GM23338 (cell line): ENCODE measurements around the gene LIG4. TPM values are rescaled to one million over a fixed set of nuclear protein-coding genes. Genes with fewer than 3 reads are reported as not detected.

Experiments used
- ATAC-seq: fragments of 200-7000 bp; cut with Tn5 transposase; 3 replicates; pipeline ENCODE4 v1.9.1; 2020
- DNase-seq: peaks from one replicate; pipeline ENCODE4 v3.0.0-alpha.2; 2015; ENCODE audit warnings: low spot score
- H2AFZ ChIP-seq: fragments of 200-600 bp; sonication (generic); 2 replicates; pipeline ENCODE4 v1.8.0; 2016; ENCODE audit warnings: antibody characterized with exemption, mild to moderate bottlenecking, moderate library complexity
- H3F3A ChIP-seq: fragments of 200-600 bp; sonication (generic); replicated peaks from 2 replicates; pipeline ENCODE4 v1.8.0; 2017; ENCODE audit warnings: antibody characterized with exemption, mixed run types, low read depth
- H3K27ac ChIP-seq: fragments of 200-600 bp; sonication (generic); 2 replicates; pipeline ENCODE4 v1.6.1; 2016; ENCODE audit warnings: low read depth
- H3K27me3 ChIP-seq: fragments of 200-600 bp; sonication (generic); 2 replicates; pipeline ENCODE4 v1.8.0; 2016; ENCODE audit warnings: mild to moderate bottlenecking, mixed run types, moderate library complexity; ENCODE audit not compliant: insufficient read depth
- H3K36me3 ChIP-seq: fragments of 200-600 bp; sonication (generic); 2 replicates; pipeline ENCODE4 v1.8.0; 2016; ENCODE audit warnings: mild to moderate bottlenecking; ENCODE audit not compliant: insufficient read depth
- H3K4me1 ChIP-seq: fragments of 200-600 bp; sonication (generic); 2 replicates; pipeline ENCODE4 v1.8.0; 2016; ENCODE audit warnings: mild to moderate bottlenecking, moderate library complexity; ENCODE audit not compliant: insufficient read depth
- H3K4me2 ChIP-seq: fragments of 200-600 bp; sonication (generic); 2 replicates; pipeline ENCODE4 v1.7.1; 2017; ENCODE audit warnings: mixed run types
- H3K4me3 ChIP-seq: fragments of 200-600 bp; sonication (generic); 2 replicates; pipeline ENCODE4 v1.6.1; 2016; ENCODE audit warnings: mixed run types
- H3K79me2 ChIP-seq: fragments of 200-600 bp; sonication (generic); replicated peaks from 2 replicates; pipeline ENCODE4 v1.8.0; 2017; ENCODE audit warnings: mild to moderate bottlenecking; ENCODE audit not compliant: insufficient read depth
- H3K9me2 ChIP-seq: fragments of 200-600 bp; sonication (generic); 2 replicates; pipeline ENCODE4 v1.8.0; 2017; ENCODE audit not compliant: insufficient read depth
- H4K20me1 ChIP-seq: fragments of 200-600 bp; sonication (generic); replicated peaks from 2 replicates; pipeline ENCODE4 v1.8.0; 2017; ENCODE audit warnings: mild to moderate bottlenecking; ENCODE audit not compliant: insufficient read depth
- H3K27ac Mint-ChIP-seq: 2 replicates; pipeline ENCODE4 v1.8.0; 2020; ENCODE audit warnings: inconsistent platforms, mild to moderate bottlenecking, moderate library complexity, mixed read lengths
- H3K27me3 Mint-ChIP-seq: 3 replicates; pipeline ENCODE4 v1.8.0; 2022; ENCODE audit warnings: low read depth, mild to moderate bottlenecking, moderate library complexity, mixed read lengths, inconsistent platforms; ENCODE audit not compliant: insufficient read depth, poor library complexity
- H3K36me3 Mint-ChIP-seq: 3 replicates; pipeline ENCODE4 v1.8.0; 2021; ENCODE audit warnings: low read depth, mild to moderate bottlenecking, inconsistent platforms, moderate library complexity, mixed read lengths
- H3K4me1 Mint-ChIP-seq: 3 replicates; pipeline ENCODE4 v1.8.0; 2020; ENCODE audit warnings: mild to moderate bottlenecking, inconsistent platforms, mixed read lengths
- H3K4me3 Mint-ChIP-seq: 3 replicates; pipeline ENCODE4 v1.8.0; 2021; ENCODE audit warnings: moderate library complexity, mild to moderate bottlenecking, inconsistent platforms, mixed read lengths
- H3K9me3 Mint-ChIP-seq: 3 replicates; pipeline ENCODE4 v1.8.0; 2020; ENCODE audit warnings: moderate library complexity, mild to moderate bottlenecking, inconsistent platforms, mixed read lengths
- CREB1 ChIP-seq: fragments of 250-450 bp; sonication (Bioruptor Pico); IDR thresholded peaks from 2 replicates; pipeline ENCODE4 v1.5.0; 2020; ENCODE audit warnings: low read depth, mild to moderate bottlenecking, moderate library complexity
- CTCF ChIP-seq, 2 experiments: fragments of 200-600 bp in 1 of 2; sonication (generic) in 1 of 2; conservative IDR thresholded peaks; 2 replicates each; pipeline versions ENCODE4 v1.5.1 to v1.6.1; 2016 to 2017; ENCODE audit warnings: antibody characterized with exemption in 2 of 2, low read depth in 2 of 2, mild to moderate bottlenecking in 2 of 2, moderate library complexity in 1 of 2
- ETS1 ChIP-seq: IDR thresholded peaks from 2 replicates; pipeline ENCODE4 v1.6.1; 2016; ENCODE audit warnings: antibody characterized with exemption
- EZH2 ChIP-seq: fragments of 200-600 bp; sonication (generic); IDR thresholded peaks from one replicate; pipeline ENCODE4 v1.8.0; 2017; ENCODE audit warnings: antibody characterized with exemption, mild to moderate bottlenecking, low read depth; ENCODE audit not compliant: unreplicated experiment
- EZH2phosphoT487 ChIP-seq: fragments of 200-600 bp; sonication (generic); IDR thresholded peaks from one replicate; pipeline ENCODE4 v1.8.1; 2018; ENCODE audit warnings: antibody characterized with exemption; ENCODE audit not compliant: unreplicated experiment
- JUNB ChIP-seq: IDR thresholded peaks from one replicate; pipeline ENCODE4 v1.6.1; 2016; ENCODE audit warnings: antibody characterized with exemption; ENCODE audit not compliant: unreplicated experiment
- NANOG ChIP-seq: IDR thresholded peaks from 2 replicates; pipeline ENCODE4 v1.6.1; 2016; ENCODE audit warnings: antibody characterized with exemption, borderline replicate concordance
- POLR2AphosphoS5 ChIP-seq: IDR thresholded peaks from 2 replicates; pipeline ENCODE4 v1.6.1; 2016; ENCODE audit warnings: antibody characterized with exemption, low read depth
- REST ChIP-seq: IDR thresholded peaks from one replicate; pipeline ENCODE4 v1.6.1; 2018; ENCODE audit warnings: antibody characterized with exemption; ENCODE audit not compliant: unreplicated experiment
- STAT1 ChIP-seq: IDR thresholded peaks from one replicate; pipeline ENCODE4 v1.6.1; 2016; ENCODE audit warnings: antibody characterized with exemption; ENCODE audit not compliant: unreplicated experiment
- ZNF114 ChIP-seq: fragments of 250-450 bp; sonication (Bioruptor Pico); IDR thresholded peaks from 2 replicates; pipeline ENCODE4 v1.5.0; 2020; ENCODE audit warnings: mild to moderate bottlenecking, moderate library complexity
- ZNF331 ChIP-seq: fragments of 250-450 bp; sonication (Bioruptor Pico); IDR thresholded peaks from 2 replicates; pipeline ENCODE4 v1.5.0; 2020; ENCODE audit warnings: low read depth, mild to moderate bottlenecking, moderate library complexity
- ZNF462 ChIP-seq: fragments of 250-450 bp; sonication (Bioruptor Pico); IDR thresholded peaks from 2 replicates; pipeline ENCODE4 v1.5.0; 2020; ENCODE audit warnings: mild to moderate bottlenecking, moderate library complexity
- polyA plus RNA-seq: library from polyadenylated mRNA; unstranded; fragments of >200 nt; fragmentation: Nextera tagmentation; extraction: Ambion mirVana; gene quantifications from 2 replicates; pipeline ENCODE4 v1.2.1, GENCODE V29; 2016
- total RNA-seq: library from RNA; depleted of rRNA; stranded (reverse); fragments of >200 nt; shearing (Covaris generic); gene quantifications from 2 replicates; pipeline ENCODE4 v1.2.3, GENCODE V29; 2014

The LIG4 gene
- total and polyA plus RNA-seq, 2 experiments from 2014 or later: 2.6 to 4.9 TPM

GRCh38 chr13:108230377-108230776 lies 15.0 kb upstream of the LIG4 start:
- no peak overlapping the region for H3K4me3 Mint-ChIP-seq

More at GRCh38 chr13:108230377-108230776, 15.0 kb upstream of the LIG4 start:
- Histone ChIP-seq H3K4me1 (0 out of 2 replicates have a peak, but pooled peaks cover 3% of the 10 kb centered on the region), H2AFZ (no peak overlapping the region), H3K79me2 (peaks cover 34% of the 10 kb centered on the region; the same call in 1 of the 2 replicates), H3K4me2 (no peak overlapping the region), H3K36me3 (no peaks in the 10 kb centered on the region), H3K9me2 (no peaks in the 10 kb centered on the region), H3F3A (no peaks in the 10 kb centered on the region), H4K20me1 (peaks cover 6% of the 10 kb centered on the region; the same call in 1 of the 2 replicates), H3K27me3 (no peaks in the 10 kb centered on the region), H3K4me3 (no peak overlapping the region), H3K27ac (no peak overlapping the region)
- no peaks in the 10 kb centered on the region for H3K27me3 Mint-ChIP-seq
- no peaks in the 10 kb centered on the region; the same call in 2 of the 3 replicates for H3K4me1 Mint-ChIP-seq
- H3K36me3 Mint-ChIP-seq: no peaks in the 10 kb centered on the region
- TF ChIP-seq ETS1 (no peak), REST (no peak), NANOG (no peak), CREB1 (CRISPR knock-in tag) (no peak), CTCF (conservative IDR thresholded peaks at IDR 0.05; ENCODE audit: low read depth in 2 of 2) (no peak), STAT1 (no peak), JUNB (no peak), EZH2 (no peak), ZNF331 (CRISPR knock-in tag) (no peak), POLR2AphosphoS5 (no peak), EZH2phosphoT487 (no peak), ZNF114 (no peak), ZNF462 (no peak)
- no peaks in the 10 kb centered on the region for H3K9me3 Mint-ChIP-seq
- no peak for ATAC-seq
- no peak overlapping the region for H3K27ac Mint-ChIP-seq
- DNase-seq: no peak
